Inflammatory macrophage treated with lipopolysaccharide for 1 hour (primary cell): ENCODE data around the gene SLC33A1.
"Not testable (repeated sequence)": the region's sequence is repeated elsewhere in the genome, so short reads cannot be mapped to it uniquely, and the experiment has no call there.

Source experiments
- DNase-seq, 2 donors: peaks; one replicate each; pipeline ENCODE4 v3.0.0-alpha.2; 2020 to 2022

Gene SLC33A1

GRCh38 chr3:155854141-155854940 is at the start of gene SLC33A1:
Gene SLC33A1, minus strand, starts transcription at chr3:155854427. Its CDS starts 430 bp downstream, at chr3:155853997.
- DNase-seq = peak; percentile 99 to 100

- DNase-seq = no peak
Observed at GRCh38 chr3:155895379-155895900, 41.2 kb upstream of the SLC33A1 start.

DNA sequence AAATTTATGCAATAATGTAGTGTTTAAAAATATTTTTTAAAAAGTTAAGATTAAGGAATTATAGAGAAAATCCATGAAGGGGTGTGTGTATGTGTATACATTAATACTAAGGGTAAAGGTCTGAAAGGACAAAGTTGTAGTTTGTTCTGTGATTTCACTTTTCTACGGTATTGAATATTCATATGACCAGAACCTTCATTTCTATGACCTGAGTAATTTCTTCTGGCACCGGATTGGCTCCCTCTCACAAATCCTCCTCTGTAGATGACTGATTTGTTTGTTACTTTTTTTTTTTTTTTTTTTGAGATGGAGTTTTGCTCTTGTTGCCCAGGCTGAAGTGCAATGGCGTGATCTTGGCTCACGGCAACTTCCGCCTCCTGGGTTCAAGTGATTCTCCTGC is 37.1 kb upstream of the SLC33A1 start:
- DNase-seq = no peak

DNA sequence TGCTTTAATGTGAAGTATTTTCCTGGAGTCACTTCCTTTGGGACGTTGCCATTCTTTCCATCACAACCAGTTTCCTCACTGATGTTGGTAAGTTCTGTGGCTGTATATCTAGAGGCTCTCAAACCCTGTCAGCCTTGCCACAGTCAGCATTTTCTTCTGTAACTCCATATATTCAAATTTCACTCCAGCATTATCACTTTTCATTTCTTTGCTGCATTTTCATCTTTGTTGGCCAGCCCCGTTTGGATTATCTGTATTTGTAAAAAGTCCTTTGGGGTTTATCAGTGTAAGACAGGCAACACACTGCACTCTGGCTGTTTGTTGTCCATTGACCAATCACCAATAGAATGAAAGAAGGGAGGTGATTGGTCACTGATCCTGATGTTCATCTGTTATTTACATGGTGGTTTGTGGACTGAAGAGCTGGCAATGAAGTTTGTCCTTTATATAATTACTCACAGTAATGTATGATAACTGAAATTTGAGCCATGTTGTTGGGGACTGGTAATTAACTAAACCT is 36.5 kb upstream of the SLC33A1 start:
- no peak for DNase-seq

GRCh38 chr3:155889952-155890351 is 35.7 kb upstream of the SLC33A1 start:
- DNase-seq = no peak

DNA sequence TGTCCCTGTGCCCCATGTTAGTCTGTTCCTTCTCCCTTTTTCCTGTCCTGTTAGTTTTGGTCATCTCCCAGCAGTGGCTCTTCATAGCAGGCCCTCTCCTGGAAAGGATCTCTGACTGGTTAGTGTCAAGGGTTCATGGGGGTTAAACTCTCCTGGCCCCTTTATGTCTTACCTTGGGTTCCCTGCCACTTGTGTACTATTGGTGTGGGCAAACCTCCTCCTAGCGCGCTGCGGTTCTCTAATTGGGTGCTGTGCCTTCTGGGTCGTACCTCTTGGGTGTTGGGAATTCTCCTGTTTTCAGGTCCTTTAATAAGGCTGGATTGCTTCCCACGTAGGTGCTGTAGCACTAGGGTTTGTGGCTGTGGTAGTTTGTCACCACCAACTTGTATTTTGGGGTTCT is 35.0 kb upstream of the SLC33A1 start:
- no peak for DNase-seq

DNA sequence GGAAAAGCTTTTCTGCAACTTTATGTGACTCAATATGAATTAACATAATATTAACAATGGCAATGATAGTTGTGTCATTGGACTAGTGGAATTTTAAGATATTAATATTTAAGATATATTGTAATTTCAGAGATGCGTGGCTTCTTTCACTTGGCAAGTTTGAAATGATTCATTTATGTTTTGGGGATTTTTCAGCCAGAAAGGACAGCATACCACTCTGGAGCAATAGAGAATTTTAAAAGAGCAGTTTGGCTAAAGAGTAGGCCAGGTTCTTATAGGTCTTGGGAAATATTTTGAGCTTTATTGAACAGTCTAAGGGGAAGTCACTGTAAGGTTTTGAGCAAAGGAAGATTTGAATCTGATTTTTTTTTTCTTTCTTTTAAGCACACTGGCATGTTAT is 32.7 kb upstream of the SLC33A1 start:
- DNase-seq = no peak

DNA sequence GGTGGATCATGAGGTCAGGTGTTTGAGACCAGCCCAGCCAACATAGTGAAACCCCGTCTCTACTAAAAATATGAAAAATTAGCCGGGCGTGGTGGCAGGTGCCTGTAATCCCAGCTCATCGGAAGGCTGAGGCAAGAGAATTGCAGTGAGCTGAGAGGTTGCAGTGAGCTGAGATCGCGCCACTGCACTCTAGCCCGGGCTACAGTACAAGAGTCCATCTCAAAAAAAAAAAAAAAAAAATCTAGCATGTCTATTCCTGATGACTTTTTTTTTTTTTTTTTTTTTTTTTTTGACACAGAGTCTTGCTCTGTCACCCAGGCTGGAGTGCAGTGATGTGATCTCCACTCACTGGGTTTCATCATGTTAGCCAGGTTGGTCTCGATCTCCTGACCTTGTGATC is 32.1 kb upstream of the SLC33A1 start:
- not testable (repeated sequence) for DNase-seq

GRCh38 chr3:155885292-155885691 is 31.1 kb upstream of the SLC33A1 start:
- no peak for DNase-seq

- DNase-seq = no peak
Observed at GRCh38 chr3:155884292-155884691, 30.1 kb upstream of the SLC33A1 start.

- DNase-seq = no peak
Observed at GRCh38 chr3:155880286-155880685, 26.1 kb upstream of the SLC33A1 start.

DNA sequence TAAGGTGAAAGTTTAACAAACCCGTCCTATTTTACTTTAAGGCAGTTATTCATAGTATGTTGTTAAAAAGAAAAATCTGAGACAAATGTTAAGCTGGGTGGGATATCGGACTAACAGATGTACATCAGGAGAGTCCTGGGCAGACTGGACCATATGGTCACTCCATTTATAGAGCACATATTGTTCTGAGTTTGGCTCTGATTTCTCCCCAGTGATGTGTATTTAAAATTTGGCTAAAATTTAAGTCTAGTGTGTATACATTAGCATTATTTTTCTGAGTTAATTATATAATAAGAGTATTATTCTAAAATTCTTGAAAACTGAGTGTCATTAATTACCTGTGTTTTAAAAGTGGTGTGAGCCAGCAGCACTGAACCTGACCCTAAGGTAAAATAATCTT is 22.3 kb upstream of the SLC33A1 start:
- DNase-seq = no peak

DNA sequence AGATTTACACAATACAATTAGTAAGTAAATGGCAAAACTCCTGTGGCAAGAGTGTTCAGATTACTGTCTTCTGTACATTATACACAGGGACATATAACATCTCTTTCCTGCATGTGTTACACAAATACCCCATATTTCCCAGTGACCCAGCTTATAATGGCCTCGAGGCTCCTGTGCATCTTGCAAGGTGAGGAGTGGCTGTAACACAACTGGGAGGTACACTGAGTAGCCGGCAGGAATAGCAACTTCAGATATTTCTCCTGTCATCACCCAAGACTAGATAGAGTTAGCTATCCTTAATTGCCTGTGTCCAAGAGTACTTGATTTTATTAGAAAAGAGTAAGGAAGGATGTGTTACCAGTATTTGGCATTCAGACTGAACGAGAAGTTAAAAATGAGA is 21.8 kb upstream of the SLC33A1 start:
- no peak for DNase-seq

DNA sequence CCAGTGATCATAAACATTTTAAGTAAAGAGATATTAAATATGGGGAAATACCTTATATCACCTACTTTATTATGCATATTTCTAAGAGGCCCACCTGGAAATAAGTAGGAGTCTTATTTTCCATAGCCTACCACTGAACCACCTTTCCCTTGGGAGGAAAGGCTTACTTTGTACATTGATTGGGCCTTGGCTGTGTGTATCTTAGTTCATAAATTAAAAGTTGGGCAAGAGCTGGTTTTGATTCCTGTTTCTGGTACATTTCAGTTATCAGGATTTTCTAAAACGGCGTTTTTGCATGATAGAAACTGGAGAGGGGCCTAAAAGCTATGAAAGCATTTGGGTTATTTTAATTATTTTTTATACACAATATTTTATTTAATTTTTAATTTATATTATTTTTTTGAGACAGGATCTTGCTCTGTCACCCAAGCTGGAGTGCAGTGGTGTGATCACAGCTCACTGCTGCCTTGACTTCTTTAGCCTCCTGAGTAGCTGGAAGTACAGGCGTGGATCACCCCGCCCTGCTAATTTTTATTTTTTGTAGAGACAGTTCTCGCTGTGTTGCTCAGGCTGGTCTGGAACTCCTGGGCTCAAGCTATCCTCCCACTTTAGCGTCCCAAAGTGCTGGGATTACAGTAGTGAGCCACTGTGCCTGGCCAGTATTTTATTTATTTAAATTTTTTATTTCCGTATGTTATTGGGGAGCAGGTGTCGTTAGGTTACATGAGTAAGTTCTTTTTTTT is 18.8 kb upstream of the SLC33A1 start:
- DNase-seq = peak; percentile 44 to 62

DNA sequence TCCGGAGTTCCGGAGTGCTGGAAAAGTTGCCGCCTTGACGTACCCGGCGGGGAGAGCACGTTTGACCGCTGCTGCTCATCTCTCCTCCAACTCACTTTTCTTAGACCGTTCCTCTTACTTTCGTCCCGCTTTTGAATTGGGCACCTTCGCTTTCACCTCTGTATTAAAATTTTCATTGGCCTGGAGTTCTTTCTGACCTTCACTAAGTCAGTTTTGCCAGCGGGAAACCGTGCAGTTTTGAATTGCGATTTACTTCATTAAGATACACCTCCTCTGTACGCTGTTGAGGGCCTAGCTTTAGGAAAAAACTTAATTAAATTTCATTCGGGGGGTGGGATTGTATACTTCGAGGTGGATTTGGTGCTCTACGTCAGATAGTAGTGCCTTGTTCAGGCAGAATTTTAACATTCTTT is 17.5 kb upstream of the SLC33A1 start:
- no peak for DNase-seq

DNA sequence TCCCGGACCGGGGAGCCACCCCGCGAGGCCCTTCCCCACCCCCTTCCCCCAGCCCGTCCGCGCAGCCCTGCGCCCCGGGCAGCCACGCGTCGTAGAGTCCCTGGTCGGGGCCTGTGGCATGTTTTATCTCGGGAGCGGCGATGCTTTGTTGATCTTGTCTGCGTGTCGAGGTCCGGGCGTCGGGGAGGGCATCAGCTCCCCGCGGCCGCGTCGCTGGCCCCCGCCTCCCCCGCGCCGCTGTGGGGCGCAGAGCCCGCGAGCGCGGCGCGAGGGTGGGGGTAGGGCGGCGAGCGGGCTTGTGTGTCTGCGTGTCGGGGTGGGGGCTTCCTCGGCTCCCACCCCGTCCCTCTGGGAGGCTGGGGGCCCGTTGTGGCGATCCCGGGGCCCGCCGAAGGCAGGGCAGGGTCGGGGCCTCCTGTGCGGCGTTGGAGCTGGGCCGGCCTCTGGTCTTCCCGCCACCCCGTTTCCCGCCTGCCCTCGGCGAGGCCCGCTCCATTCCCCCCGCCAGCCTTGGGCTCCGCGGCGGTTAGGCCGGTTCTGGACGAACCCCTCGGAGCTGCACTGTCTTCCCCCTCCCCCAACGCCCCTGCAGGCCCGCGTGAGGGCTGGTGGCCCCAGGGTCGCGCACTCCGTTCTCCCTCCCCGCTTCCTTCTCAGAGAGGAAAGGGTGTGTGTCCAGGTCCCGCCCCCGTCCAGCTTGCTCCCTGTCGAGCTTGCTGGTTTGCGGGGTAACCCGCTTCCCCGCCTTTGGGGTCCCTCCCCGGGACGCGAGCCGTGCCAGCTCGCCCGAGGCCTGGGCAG is 16.9 kb upstream of the SLC33A1 start:
- peak in 1 of 2 donors; percentile 20 for DNase-seq

GRCh38 chr3:155870133-155870944 is 16.1 kb upstream of the SLC33A1 start, which contains the start of gene GMPS:
Gene GMPS, plus strand, starts transcription at chr3:155870650. Its CDS starts 221 bp downstream, at chr3:155870871.
- DNase-seq = peak; percentile 94

DNA sequence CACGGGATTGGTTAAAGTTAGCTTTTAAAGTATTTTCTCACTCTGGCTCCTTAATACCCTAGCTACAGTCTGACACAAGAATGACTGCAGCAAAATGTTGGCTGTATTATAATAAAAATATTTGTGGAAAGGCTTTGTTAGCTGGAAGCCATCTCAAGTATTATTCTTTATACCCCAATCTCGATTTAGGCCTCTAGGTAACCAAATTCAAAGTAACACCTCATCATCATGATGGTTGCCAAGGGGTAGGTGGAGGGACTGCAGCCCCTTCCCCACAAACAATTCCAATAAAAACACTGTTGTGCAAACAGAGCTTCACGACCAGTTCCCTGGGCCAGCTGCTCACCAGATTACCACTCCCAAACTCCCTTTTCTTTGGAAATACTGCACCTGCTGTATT is 15.5 kb upstream of the SLC33A1 start:
- DNase-seq = no peak

DNA sequence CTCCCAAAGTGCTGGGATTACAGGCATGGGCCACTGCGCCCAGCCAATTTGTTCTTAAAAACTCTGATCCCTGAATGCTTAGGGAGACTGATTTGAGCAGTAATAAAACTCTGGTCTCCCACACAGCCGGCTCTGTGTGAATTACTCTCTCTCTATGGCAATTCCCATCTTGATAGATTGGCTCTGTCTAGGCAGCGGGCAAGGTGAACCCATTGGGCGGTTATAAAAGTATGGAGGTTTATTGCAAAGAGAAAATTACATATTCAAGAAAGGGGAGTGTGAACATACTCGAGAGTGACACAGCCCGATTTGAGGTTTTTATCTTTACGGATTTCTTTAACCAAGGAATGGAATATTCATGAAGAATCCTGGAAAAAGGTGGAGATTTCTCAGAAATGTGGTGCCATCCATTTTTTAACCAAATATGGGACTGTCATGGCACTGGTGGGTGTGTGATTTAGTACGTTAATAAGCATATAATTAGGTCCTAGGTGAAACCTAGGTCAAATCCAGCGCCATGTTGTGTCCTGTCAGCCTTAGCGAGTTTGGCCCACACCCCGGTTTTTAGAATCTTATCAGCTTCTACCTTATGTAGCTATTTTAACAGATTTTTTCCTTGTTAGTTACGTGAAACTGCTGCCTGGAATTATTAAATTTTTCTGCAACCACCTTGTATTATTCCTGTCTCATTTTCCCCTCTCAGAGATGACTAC is 9.0 kb upstream of the SLC33A1 start:
- DNase-seq = no peak

GRCh38 chr3:155862290-155862982 is 8.2 kb upstream of the SLC33A1 start:
- not testable (repeated sequence) for DNase-seq
